HepG2 (cell line): Measurements from ENCODE around the gene SNX11. TPM values are rescaled to one million over a fixed set of nuclear protein-coding genes. Genes with fewer than 3 reads are reported as not detected.

Source experiments
- ATM ChIP-seq: fragments of 450-650 bp; IDR thresholded peaks from 2 replicates; pipeline ENCODE4 v1.7.1; 2017; ENCODE audit warnings: mild to moderate bottlenecking, borderline replicate concordance
- CHCHD3 ChIP-seq: sonication (generic); formaldehyde crosslinking; IDR thresholded peaks from 2 replicates; pipeline ENCODE4 v1.8.0; 2022; ENCODE audit warnings: mild to moderate bottlenecking, missing genetic modification reagents, moderate library complexity
- CREM ChIP-seq, 2 experiments: sonication (generic) in 1 of 2; formaldehyde crosslinking in 1 of 2; IDR thresholded peaks; 2 replicates each; pipeline versions ENCODE4 v1.4.0 to v1.6.1; 2016 to 2020; ENCODE audit warnings: antibody characterized with exemption in 1 of 2, mild to moderate bottlenecking in 1 of 2, missing genetic modification reagents in 1 of 2
- GTF2F1 ChIP-seq: fragments of 150-350 bp; IDR thresholded peaks from 2 replicates; pipeline ENCODE4 v1.6.1; 2014; ENCODE audit warnings: low read length
- POLR2AphosphoS2 ChIP-seq: IDR thresholded peaks from 2 replicates; pipeline ENCODE4 v1.6.1; 2011; ENCODE audit warnings: low read depth, low read length, improper control_type of control experiment
- SCMH1 ChIP-seq: sonication (generic); formaldehyde crosslinking; IDR thresholded peaks from 2 replicates; pipeline ENCODE4 v1.9.0; 2021; ENCODE audit warnings: missing genetic modification reagents, mild to moderate bottlenecking, borderline replicate concordance
- SRF ChIP-seq: IDR thresholded peaks from 2 replicates; pipeline ENCODE4 v1.6.1; 2011; ENCODE audit warnings: mild to moderate bottlenecking, low read depth, low read length, moderate library complexity
- TMF1 ChIP-seq: sonication (generic); formaldehyde crosslinking; IDR thresholded peaks from 2 replicates; pipeline ENCODE4 v1.8.1; 2022; ENCODE audit warnings: low read depth, missing genetic modification reagents
- ZBTB38 ChIP-seq: sonication (generic); formaldehyde crosslinking; IDR thresholded peaks from 2 replicates; pipeline ENCODE4 v1.5.1; 2020; ENCODE audit warnings: mild to moderate bottlenecking, missing genetic modification reagents
- ZKSCAN8 ChIP-seq: IDR thresholded peaks from 2 replicates; pipeline ENCODE4 v1.6.1; 2016; ENCODE audit warnings: borderline replicate concordance, missing genetic modification reagents, missing compliant biosample characterization
- ZNF142 ChIP-seq: sonication (generic); formaldehyde crosslinking; IDR thresholded peaks from 2 replicates; pipeline ENCODE4 v1.4.0; 2020; ENCODE audit warnings: missing genetic modification reagents
- ZNF296 ChIP-seq: sonication (generic); formaldehyde crosslinking; conservative IDR thresholded peaks from 2 replicates; pipeline ENCODE4 v1.5.0; 2020; ENCODE audit warnings: mild to moderate bottlenecking, missing genetic modification reagents
- ZNF781 ChIP-seq: sonication (generic); formaldehyde crosslinking; IDR thresholded peaks from 2 replicates; pipeline ENCODE4 v1.5.1; 2020; ENCODE audit warnings: borderline replicate concordance, mild to moderate bottlenecking, missing genetic modification reagents; ENCODE audit errors: not compliant biosample characterization
- polyA plus RNA-seq, 8 experiments: library from polyadenylated mRNA; depleted of rRNA in 3 of 8; stranded (reverse) in 7 of 8; unstranded in 1 of 8; fragments of >200 nt; fragmentation: Illumina TruSeq in 4 of 8; extraction: Trizol in 4 of 8; gene quantifications; 2 replicates each; pipeline versions ENCODE4 v1.2.1 to v1.2.3, GENCODE V29; 2011 to 2016; ENCODE audit warnings: low read depth in 4 of 8, missing spikeins in 1 of 8, mixed read lengths in 1 of 8; ENCODE audit not compliant: insufficient read depth in 1 of 8
- total RNA-seq, 5 experiments: library from RNA; depleted of rRNA; stranded (reverse); fragments of >200 nt; fragmentation: Illumina TruSeq; extraction: Trizol; gene quantifications; 2 replicates each; pipeline ENCODE4 v1.2.3, GENCODE V29; 2016; ENCODE audit warnings: low read depth in 1 of 5
- TF ChIP-seq, protein P1 (sequence below): sonication (generic); formaldehyde crosslinking; conservative IDR thresholded peaks from 2 replicates; pipeline ENCODE4 v1.4.0; 2020; ENCODE audit warnings: missing genetic modification reagents
- TF ChIP-seq, protein P2 (sequence below): IDR thresholded peaks from 2 replicates; pipeline ENCODE4 v1.6.1; 2016
- TF ChIP-seq, protein P3 (sequence below): sonication (generic); formaldehyde crosslinking; IDR thresholded peaks from 2 replicates; pipeline ENCODE4 v1.8.0; 2023; ENCODE audit warnings: mild to moderate bottlenecking, missing genetic modification reagents
- TF ChIP-seq, protein P4 (sequence below): sonication (generic); formaldehyde crosslinking; IDR thresholded peaks from 2 replicates; pipeline ENCODE4 v1.5.1; 2020; ENCODE audit warnings: missing genetic modification reagents, mild to moderate bottlenecking, borderline replicate concordance

The SNX11 gene
- total and polyA plus RNA-seq, 2 of the 13 experiments (the other 11 are each of a cell fraction or from before 2014, with no cell fraction given), result 12.9 to 14.0 TPM

- TF ChIP-seq, protein P1, sequence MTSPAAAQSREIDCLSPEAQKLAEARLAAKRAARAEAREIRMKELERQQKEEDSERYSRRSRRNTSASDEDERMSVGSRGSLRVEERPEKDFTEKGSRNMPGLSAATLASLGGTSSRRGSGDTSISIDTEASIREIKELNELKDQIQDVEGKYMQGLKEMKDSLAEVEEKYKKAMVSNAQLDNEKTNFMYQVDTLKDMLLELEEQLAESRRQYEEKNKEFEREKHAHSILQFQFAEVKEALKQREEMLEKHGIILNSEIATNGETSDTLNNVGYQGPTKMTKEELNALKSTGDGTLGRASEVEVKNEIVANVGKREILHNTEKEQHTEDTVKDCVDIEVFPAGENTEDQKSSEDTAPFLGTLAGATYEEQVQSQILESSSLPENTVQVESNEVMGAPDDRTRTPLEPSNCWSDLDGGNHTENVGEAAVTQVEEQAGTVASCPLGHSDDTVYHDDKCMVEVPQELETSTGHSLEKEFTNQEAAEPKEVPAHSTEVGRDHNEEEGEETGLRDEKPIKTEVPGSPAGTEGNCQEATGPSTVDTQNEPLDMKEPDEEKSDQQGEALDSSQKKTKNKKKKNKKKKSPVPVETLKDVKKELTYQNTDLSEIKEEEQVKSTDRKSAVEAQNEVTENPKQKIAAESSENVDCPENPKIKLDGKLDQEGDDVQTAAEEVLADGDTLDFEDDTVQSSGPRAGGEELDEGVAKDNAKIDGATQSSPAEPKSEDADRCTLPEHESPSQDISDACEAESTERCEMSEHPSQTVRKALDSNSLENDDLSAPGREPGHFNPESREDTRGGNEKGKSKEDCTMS (CRISPR knock-in tag), result no peak
- TF ChIP-seq SRF, result no peak
- TF ChIP-seq POLR2AphosphoS2, result no peak
- no peak for TF ChIP-seq CREM (IDR thresholded peaks at IDR 0.05)
- no peak for TF ChIP-seq CREM (CRISPR knock-in tag; IDR thresholded peaks at IDR 0.05)
- TF ChIP-seq ZNF781, result peak; percentile 20
- TF ChIP-seq, protein P2, sequence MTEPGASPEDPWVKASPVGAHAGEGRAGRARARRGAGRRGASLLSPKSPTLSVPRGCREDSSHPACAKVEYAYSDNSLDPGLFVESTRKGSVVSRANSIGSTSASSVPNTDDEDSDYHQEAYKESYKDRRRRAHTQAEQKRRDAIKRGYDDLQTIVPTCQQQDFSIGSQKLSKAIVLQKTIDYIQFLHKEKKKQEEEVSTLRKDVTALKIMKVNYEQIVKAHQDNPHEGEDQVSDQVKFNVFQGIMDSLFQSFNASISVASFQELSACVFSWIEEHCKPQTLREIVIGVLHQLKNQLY (CRISPR knock-in tag), result no peak
- no peak for TF ChIP-seq ZNF296 (CRISPR knock-in tag)
- TF ChIP-seq ATM, result no peak
- TF ChIP-seq, protein P3, sequence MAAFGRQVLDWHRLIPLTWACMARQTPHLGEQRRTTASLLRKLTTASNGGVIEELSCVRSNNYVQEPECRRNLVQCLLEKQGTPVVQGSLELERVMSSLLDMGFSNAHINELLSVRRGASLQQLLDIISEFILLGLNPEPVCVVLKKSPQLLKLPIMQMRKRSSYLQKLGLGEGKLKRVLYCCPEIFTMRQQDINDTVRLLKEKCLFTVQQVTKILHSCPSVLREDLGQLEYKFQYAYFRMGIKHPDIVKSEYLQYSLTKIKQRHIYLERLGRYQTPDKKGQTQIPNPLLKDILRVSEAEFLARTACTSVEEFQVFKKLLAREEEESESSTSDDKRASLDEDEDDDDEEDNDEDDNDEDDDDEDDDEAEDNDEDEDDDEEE, result no peak
- no peak for TF ChIP-seq GTF2F1
- TF ChIP-seq, protein P4, sequence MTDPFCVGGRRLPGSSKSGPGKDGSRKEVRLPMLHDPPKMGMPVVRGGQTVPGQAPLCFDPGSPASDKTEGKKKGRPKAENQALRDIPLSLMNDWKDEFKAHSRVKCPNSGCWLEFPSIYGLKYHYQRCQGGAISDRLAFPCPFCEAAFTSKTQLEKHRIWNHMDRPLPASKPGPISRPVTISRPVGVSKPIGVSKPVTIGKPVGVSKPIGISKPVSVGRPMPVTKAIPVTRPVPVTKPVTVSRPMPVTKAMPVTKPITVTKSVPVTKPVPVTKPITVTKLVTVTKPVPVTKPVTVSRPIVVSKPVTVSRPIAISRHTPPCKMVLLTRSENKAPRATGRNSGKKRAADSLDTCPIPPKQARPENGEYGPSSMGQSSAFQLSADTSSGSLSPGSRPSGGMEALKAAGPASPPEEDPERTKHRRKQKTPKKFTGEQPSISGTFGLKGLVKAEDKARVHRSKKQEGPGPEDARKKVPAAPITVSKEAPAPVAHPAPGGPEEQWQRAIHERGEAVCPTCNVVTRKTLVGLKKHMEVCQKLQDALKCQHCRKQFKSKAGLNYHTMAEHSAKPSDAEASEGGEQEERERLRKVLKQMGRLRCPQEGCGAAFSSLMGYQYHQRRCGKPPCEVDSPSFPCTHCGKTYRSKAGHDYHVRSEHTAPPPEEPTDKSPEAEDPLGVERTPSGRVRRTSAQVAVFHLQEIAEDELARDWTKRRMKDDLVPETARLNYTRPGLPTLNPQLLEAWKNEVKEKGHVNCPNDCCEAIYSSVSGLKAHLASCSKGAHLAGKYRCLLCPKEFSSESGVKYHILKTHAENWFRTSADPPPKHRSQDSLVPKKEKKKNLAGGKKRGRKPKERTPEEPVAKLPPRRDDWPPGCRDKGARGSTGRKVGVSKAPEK (CRISPR knock-in tag), result no peak
- no peak for TF ChIP-seq ZNF142
- no peak for TF ChIP-seq TMF1
- no peak for TF ChIP-seq SCMH1
- TF ChIP-seq CHCHD3, result no peak
- no peak for TF ChIP-seq ZKSCAN8 (CRISPR knock-in tag)
- no peak for TF ChIP-seq ZBTB38 (CRISPR knock-in tag)
Observed at GRCh38 chr17:48100591-48101011, 7.0 kb upstream of the SNX11 start (continued).
